ENCODE measurements around the gene TMEM108. TPM values are rescaled to one million over a fixed set of nuclear protein-coding genes. Genes with fewer than 3 reads are reported as not detected.

TMEM108 gene
- total RNA-seq, 1 experiment from 2014 or later: not detected

- Histone ChIP-seq H3K4me1 (replicated peaks) (peaks cover 3% of the 10 kb centered on the region; the same call in 1 of the 2 replicates), H3K9me3 (replicated peaks) (no peaks in the 10 kb centered on the region), H3K4me3 (no peak overlapping the region), H3K27ac (no peak overlapping the region), H3K36me3 (no peaks in the 10 kb centered on the region), H3K27me3 (replicated peaks) (no peaks in the 10 kb centered on the region)
- no peak for DNase-seq (ENCODE audit: low read depth in 1 of 2, low spot score in 2 of 2)
These were observed 387.7 kb downstream of the TMEM108 start for GRCh38 chr3:133425898-133426297.

- DNase-seq (ENCODE audit: low read depth in 1 of 2, low spot score in 2 of 2): no peak
- H3K9me3 ChIP-seq (replicated peaks): no peaks in the 10 kb centered on the region
- H3K4me1 ChIP-seq (replicated peaks): no peaks in the 10 kb centered on the region
- H3K36me3 ChIP-seq: no peaks in the 10 kb centered on the region
- no peak overlapping the region for H3K4me3 ChIP-seq
- H3K27ac ChIP-seq: no peak overlapping the region
- no peaks in the 10 kb centered on the region for H3K27me3 ChIP-seq (replicated peaks)
These were observed 388.5 kb downstream of the TMEM108 start for GRCh38 chr3:133426721-133427120.

- no peaks in the 10 kb centered on the region for H3K27me3 ChIP-seq (replicated peaks)
- no peaks in the 10 kb centered on the region for H3K4me1 ChIP-seq (replicated peaks)
- H3K4me3 ChIP-seq: no peak overlapping the region
- H3K36me3 ChIP-seq: no peaks in the 10 kb centered on the region
- no peaks in the 10 kb centered on the region for H3K9me3 ChIP-seq (replicated peaks)
- DNase-seq (ENCODE audit: low read depth in 1 of 2, low spot score in 2 of 2): no peak
- no peak overlapping the region for H3K27ac ChIP-seq
These were observed 390.4 kb downstream of the TMEM108 start for GRCh38 chr3:133428552-133428951.

GRCh38 chr3:133429063-133429462 is 390.9 kb downstream of the TMEM108 start:
- Histone ChIP-seq H3K4me1 (replicated peaks) (no peaks in the 10 kb centered on the region), H3K27me3 (replicated peaks) (no peaks in the 10 kb centered on the region), H3K36me3 (no peaks in the 10 kb centered on the region), H3K27ac (no peak overlapping the region), H3K4me3 (no peak overlapping the region), H3K9me3 (replicated peaks) (no peaks in the 10 kb centered on the region)
- no peak for DNase-seq (ENCODE audit: low read depth in 1 of 2, low spot score in 2 of 2)

GRCh38 chr3:133439563-133439962 is 401.4 kb downstream of the TMEM108 start:
- Histone ChIP-seq H3K27me3 (replicated peaks) (no peaks in the 10 kb centered on the region), H3K9me3 (replicated peaks) (no peaks in the 10 kb centered on the region), H3K4me1 (replicated peaks) (peaks cover 33% of the 10 kb centered on the region), H3K36me3 (no peaks in the 10 kb centered on the region), H3K4me3 (no peak overlapping the region), H3K27ac (no peak overlapping the region)
- DNase-seq (ENCODE audit: low read depth in 1 of 2, low spot score in 2 of 2): no peak

- H3K27ac ChIP-seq: 0 out of 2 replicates have a peak overlapping the region, but pooled peaks have one; percentile 24
- DNase-seq (ENCODE audit: low read depth in 1 of 2, low spot score in 2 of 2): peak; percentile 43 to 44
These were observed 402.5 kb downstream of the TMEM108 start for GRCh38 chr3:133440652-133441051.

GRCh38 chr3:133441867-133442270 is 403.7 kb downstream of the TMEM108 start:
- H3K4me1 ChIP-seq (replicated peaks): peaks cover 36% of the 10 kb centered on the region
- DNase-seq (ENCODE audit: low read depth in 1 of 2, low spot score in 2 of 2): no peak
- H3K9me3 ChIP-seq (replicated peaks): no peaks in the 10 kb centered on the region
- H3K27me3 ChIP-seq (replicated peaks): no peaks in the 10 kb centered on the region
- no peak overlapping the region for H3K4me3 ChIP-seq
- no peaks in the 10 kb centered on the region for H3K36me3 ChIP-seq
- no peak overlapping the region for H3K27ac ChIP-seq

More at GRCh38 chr3:133440652-133441051, 402.5 kb downstream of the TMEM108 start:
- no peaks in the 10 kb centered on the region for H3K9me3 ChIP-seq (replicated peaks)
- no peaks in the 10 kb centered on the region for H3K36me3 ChIP-seq
- H3K27me3 ChIP-seq (replicated peaks): no peaks in the 10 kb centered on the region
- H3K4me3 ChIP-seq: no peak overlapping the region
- peaks cover 36% of the 10 kb centered on the region for H3K4me1 ChIP-seq (replicated peaks)

GRCh38 chr3:133442518-133442917 is 404.3 kb downstream of the TMEM108 start:
- Histone ChIP-seq H3K4me1 (replicated peaks) (peaks cover 31% of the 10 kb centered on the region), H3K27ac (no peak overlapping the region), H3K27me3 (replicated peaks) (no peaks in the 10 kb centered on the region), H3K9me3 (replicated peaks) (no peaks in the 10 kb centered on the region), H3K4me3 (no peak overlapping the region), H3K36me3 (no peaks in the 10 kb centered on the region)
- DNase-seq (ENCODE audit: low read depth in 1 of 2, low spot score in 2 of 2): no peak

- Histone ChIP-seq H3K27ac (peak overlapping the region; percentile 64), H3K4me1 (replicated peaks) (peaks cover 23% of the 10 kb centered on the region), H3K27me3 (replicated peaks) (no peaks in the 10 kb centered on the region), H3K9me3 (replicated peaks) (no peaks in the 10 kb centered on the region), H3K4me3 (no peak overlapping the region), H3K36me3 (no peaks in the 10 kb centered on the region)
- peak in 1 of 2 experiments; percentile 76 for DNase-seq (ENCODE audit: low read depth in 1 of 2, low spot score in 2 of 2)
These were observed 405.6 kb downstream of the TMEM108 start for GRCh38 chr3:133443649-133444422.

GRCh38 chr3:133444423-133444774 is 406.2 kb downstream of the TMEM108 start:
- Histone ChIP-seq H3K36me3 (no peaks in the 10 kb centered on the region), H3K27me3 (replicated peaks) (no peaks in the 10 kb centered on the region), H3K4me3 (no peak overlapping the region), H3K9me3 (replicated peaks) (no peaks in the 10 kb centered on the region), H3K4me1 (replicated peaks) (peaks cover 23% of the 10 kb centered on the region), H3K27ac (peak overlapping the region; percentile 64)
- peak in 1 of 2 experiments; percentile 59 for DNase-seq (ENCODE audit: low read depth in 1 of 2, low spot score in 2 of 2)

- no peak overlapping the region for H3K27ac ChIP-seq
- DNase-seq (ENCODE audit: low read depth in 1 of 2, low spot score in 2 of 2): no peak
These were observed 406.9 kb downstream of the TMEM108 start for GRCh38 chr3:133445108-133445507.

More at GRCh38 chr3:133445108-133445507, 406.9 kb downstream of the TMEM108 start:
- Histone ChIP-seq H3K27me3 (replicated peaks) (no peaks in the 10 kb centered on the region), H3K4me1 (replicated peaks) (peaks cover 24% of the 10 kb centered on the region), H3K4me3 (no peak overlapping the region), H3K9me3 (replicated peaks) (no peaks in the 10 kb centered on the region), H3K36me3 (no peaks in the 10 kb centered on the region)
